Nephron progenitor cell (in vitro differentiated cells): Measurements from ENCODE around the gene PTX4.
"Not testable (repeated sequence)": the region's sequence is repeated elsewhere in the genome, so short reads cannot be mapped to it uniquely, and the experiment has no call there.

Experiments used
- DNase-seq: peaks from one replicate; pipeline ENCODE4 v3.0.0; 2021
- H3K27ac Mint-ChIP-seq: 2 replicates; pipeline ENCODE4 v1.8.0; 2021; ENCODE audit warnings: mild to moderate bottlenecking, moderate library complexity, mixed read lengths
- H3K27me3 Mint-ChIP-seq: 2 replicates; pipeline ENCODE4 v1.8.0; 2021; ENCODE audit warnings: mild to moderate bottlenecking, low read depth, mixed read lengths; ENCODE audit not compliant: poor library complexity
- H3K36me3 Mint-ChIP-seq: 2 replicates; pipeline ENCODE4 v1.8.0; 2021; ENCODE audit warnings: low read depth, mixed read lengths
- H3K4me1 Mint-ChIP-seq: 2 replicates; pipeline ENCODE4 v1.8.0; 2021; ENCODE audit warnings: mixed read lengths
- H3K4me3 Mint-ChIP-seq: 2 replicates; pipeline ENCODE4 v1.8.0; 2021; ENCODE audit warnings: mild to moderate bottlenecking, moderate library complexity, mixed read lengths
- H3K9me3 Mint-ChIP-seq: 2 replicates; pipeline ENCODE4 v1.8.0; 2021; ENCODE audit warnings: mild to moderate bottlenecking, moderate library complexity, mixed read lengths
- CTCF ChIP-seq: fragments of 200-600 bp; sonication (generic); IDR thresholded peaks from 2 replicates; pipeline ENCODE4 v1.5.0; 2021; ENCODE audit warnings: antibody characterized with exemption

PTX4 gene

GRCh38 chr16:1444730-1445517, 43.8 kb downstream of the PTX4 start:
- Mint-ChIP-seq H3K36me3 (no peaks in the 10 kb centered on the region), H3K4me3 (no peak overlapping the region), H3K4me1 (no peaks in the 10 kb centered on the region), H3K27ac (no peak overlapping the region), H3K9me3 (no peaks in the 10 kb centered on the region), H3K27me3 (no peaks in the 10 kb centered on the region)
- no peak for DNase-seq
- TF ChIP-seq CTCF = no peak

- Mint-ChIP-seq H3K4me1 (peaks cover under 1% of the 10 kb centered on the region), H3K36me3 (no peaks in the 10 kb centered on the region), H3K4me3 (no peak within 1 kb of the TSS), H3K27me3 (no peaks in the 10 kb centered on the region), H3K9me3 (no peaks in the 10 kb centered on the region), H3K27ac (peak within 1 kb of the TSS; percentile 39)
- no peak for DNase-seq
- TF ChIP-seq CTCF = no peak
Observed at GRCh38 chr16:1443980-1444729, 44.6 kb downstream of the PTX4 start, which contains the start of gene CCDC154. TSS of gene CCDC154 (minus strand) at chr16:1444556. CDS start at chr16:1444322, 234 bp downstream.

GRCh38 chr16:1443403-1443973, 45.3 kb downstream of the PTX4 start:
- no peaks in the 10 kb centered on the region for H3K36me3 Mint-ChIP-seq
- H3K4me1 Mint-ChIP-seq = peaks cover 5% of the 10 kb centered on the region
- H3K27ac Mint-ChIP-seq = no peak overlapping the region
- H3K27me3 Mint-ChIP-seq = no peaks in the 10 kb centered on the region
- H3K4me3 Mint-ChIP-seq = no peak overlapping the region
- no peak for TF ChIP-seq CTCF
- DNase-seq = no peak
- no peaks in the 10 kb centered on the region for H3K9me3 Mint-ChIP-seq

GRCh38 chr16:1442697-1443096, 46.0 kb downstream of the PTX4 start:
- Mint-ChIP-seq H3K4me1 (peaks cover 5% of the 10 kb centered on the region), H3K36me3 (no peaks in the 10 kb centered on the region), H3K27ac (no peak overlapping the region), H3K9me3 (no peaks in the 10 kb centered on the region), H3K27me3 (no peaks in the 10 kb centered on the region), H3K4me3 (no peak overlapping the region)
- no peak for DNase-seq
- TF ChIP-seq CTCF = no peak

- DNase-seq = no peak
- H3K36me3 Mint-ChIP-seq = no peaks in the 10 kb centered on the region
- no peak overlapping the region for H3K4me3 Mint-ChIP-seq
- H3K4me1 Mint-ChIP-seq = peaks cover 5% of the 10 kb centered on the region
- no peak for TF ChIP-seq CTCF
- H3K27me3 Mint-ChIP-seq = no peaks in the 10 kb centered on the region
- no peak overlapping the region for H3K27ac Mint-ChIP-seq
- no peaks in the 10 kb centered on the region for H3K9me3 Mint-ChIP-seq
Observed at GRCh38 chr16:1441391-1441829, 47.3 kb downstream of the PTX4 start.

- not testable (repeated sequence) for H3K27ac Mint-ChIP-seq, H3K9me3 Mint-ChIP-seq, H3K4me1 Mint-ChIP-seq, H3K27me3 Mint-ChIP-seq, H3K36me3 Mint-ChIP-seq, H3K4me3 Mint-ChIP-seq, DNase-seq
Observed at GRCh38 chr16:1439699-1440074, 49.1 kb downstream of the PTX4 start.
